ENCODE results near the gene CACNB3.

DNA sequence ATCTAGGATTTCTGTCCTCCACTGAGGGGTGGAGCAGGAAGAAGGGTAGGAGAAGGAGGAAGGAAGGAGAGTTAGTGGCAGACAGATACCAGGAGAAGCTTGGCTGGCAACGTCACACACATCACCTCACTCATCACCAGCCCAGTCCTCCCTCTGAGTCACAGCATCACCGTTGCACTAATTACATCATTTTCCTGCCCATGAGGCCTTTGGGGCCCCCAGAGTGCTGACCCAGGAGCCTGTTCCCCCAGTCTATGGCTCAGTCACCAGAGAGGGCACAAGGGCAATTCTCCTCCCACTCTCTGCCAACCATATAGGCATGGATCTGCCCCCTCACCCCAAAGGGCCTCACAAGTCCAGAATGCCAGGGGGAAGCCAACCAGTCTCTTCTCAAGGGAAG is 42.8 kb downstream of the CACNB3 start:
- TF ChIP-seq EZH2 (IDR thresholded peaks at IDR 0.05; ENCODE audit: borderline replicate concordance, low read depth, low read length, poor library complexity, severe bottlenecking): no peak
- TF ChIP-seq CTCF (conservative IDR thresholded peaks at IDR 0.05; ENCODE audit: low read depth, low read length): no peak
